ENCODE data around the gene HAUS5.
A peak's percentile ranks its signal among the peaks of the same experiment; 100 is the strongest.
"Not testable (repeated sequence)": the region's sequence is repeated elsewhere in the genome, so short reads cannot be mapped to it uniquely, and the experiment has no call there.

Gene HAUS5

DNA sequence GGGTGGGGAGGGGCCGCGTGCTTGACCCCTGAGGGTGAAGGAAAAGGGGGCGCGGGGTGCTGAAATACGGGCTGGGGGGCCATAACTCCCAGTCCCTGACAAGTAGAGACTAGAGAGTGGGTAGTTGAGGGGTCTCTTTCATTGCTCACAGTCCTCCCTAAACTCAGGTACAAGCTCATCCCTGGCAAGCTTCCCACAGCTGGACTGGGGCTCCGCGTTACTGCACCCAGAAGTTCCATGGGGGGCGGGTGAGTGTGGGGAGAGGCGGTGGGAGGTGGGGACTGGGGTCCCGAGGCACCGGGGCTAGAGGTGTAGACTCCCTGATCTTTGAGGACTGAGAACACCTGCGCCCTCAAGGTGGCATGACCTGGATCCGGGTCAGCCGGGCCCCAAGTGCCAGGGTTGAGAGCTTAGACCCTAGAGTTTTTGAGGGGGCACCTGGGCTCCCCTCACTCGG is 30.3 kb downstream of the HAUS5 start:
- no peak for DNase-seq (ENCODE audit: low read depth)

DNA sequence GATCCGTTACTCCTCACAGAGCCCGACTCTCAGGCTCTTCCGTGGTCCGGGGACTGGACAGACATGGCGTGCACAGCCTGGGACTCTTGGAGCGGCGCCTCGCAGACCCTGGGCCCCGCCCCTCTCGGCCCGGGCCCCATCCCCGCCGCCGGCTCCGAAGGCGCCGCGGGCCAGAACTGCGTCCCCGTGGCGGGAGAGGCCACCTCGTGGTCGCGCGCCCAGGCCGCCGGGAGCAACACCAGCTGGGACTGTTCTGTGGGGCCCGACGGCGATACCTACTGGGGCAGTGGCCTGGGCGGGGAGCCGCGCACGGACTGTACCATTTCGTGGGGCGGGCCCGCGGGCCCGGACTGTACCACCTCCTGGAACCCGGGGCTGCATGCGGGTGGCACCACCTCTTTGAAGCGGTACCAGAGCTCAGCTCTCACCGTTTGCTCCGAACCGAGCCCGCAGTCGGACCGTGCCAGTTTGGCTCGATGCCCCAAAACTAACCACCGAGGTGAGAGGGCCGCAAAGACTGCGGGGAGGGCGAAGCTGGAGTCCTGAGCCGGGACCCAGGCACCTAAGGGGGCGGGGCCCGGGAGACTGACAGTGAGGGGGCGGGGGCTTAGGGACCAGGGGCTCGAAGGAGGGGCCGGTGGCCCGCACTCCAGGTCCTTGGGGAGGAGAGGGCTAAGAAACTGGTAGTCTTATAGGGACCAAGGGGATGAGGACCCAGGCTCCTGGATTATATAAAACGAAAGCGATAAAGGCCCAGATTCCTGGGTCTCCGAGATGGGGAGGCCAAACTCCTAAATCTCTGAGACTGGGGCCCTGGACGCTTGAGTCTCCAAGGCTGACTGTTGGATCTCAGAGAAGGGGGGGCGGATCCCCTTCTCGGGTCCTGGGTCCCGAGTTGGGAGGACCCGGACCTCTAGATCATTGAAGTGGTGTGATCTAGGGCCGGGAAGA is 31.0 kb downstream of the HAUS5 start:
- no peak for DNase-seq (ENCODE audit: low read depth)

GRCh38 chr19:35644206-35644986 is 31.9 kb downstream of the HAUS5 start:
- DNase-seq (ENCODE audit: low read depth) = peak; percentile 46

DNA sequence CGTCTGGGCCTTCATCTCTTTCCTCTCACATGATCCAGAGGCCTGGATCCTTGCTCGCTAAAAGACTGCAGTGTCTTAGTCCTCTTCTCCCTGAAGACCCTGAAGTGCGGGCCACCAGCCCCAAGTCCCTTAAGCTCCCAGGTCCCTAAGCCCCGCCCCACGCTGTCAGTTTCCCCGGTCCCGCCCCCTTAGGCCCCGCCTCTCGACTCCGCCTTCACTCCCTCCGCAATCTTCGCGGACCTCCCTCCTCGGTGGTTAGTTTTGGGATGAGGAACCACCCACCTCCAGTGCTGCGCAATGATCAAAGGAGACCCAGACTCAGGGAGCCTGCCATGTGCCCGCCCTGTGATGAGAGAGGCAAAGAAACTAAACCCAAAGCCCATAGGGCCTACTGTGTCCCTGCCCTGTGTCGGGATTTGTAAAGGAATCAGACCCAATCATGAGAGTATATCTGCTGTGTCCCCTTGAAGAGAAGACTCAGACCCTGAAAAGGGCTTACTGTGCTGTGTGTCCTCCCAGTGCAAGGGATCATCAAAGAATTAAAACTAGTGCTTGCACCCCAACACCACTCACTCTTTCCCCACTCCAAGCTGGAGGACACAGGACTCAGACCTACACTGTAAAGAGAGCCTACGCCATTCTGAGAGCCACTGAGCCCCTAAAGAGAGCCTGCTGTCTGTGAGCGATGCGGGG is 32.6 kb downstream of the HAUS5 start:
- DNase-seq (ENCODE audit: low read depth) = no peak

DNA sequence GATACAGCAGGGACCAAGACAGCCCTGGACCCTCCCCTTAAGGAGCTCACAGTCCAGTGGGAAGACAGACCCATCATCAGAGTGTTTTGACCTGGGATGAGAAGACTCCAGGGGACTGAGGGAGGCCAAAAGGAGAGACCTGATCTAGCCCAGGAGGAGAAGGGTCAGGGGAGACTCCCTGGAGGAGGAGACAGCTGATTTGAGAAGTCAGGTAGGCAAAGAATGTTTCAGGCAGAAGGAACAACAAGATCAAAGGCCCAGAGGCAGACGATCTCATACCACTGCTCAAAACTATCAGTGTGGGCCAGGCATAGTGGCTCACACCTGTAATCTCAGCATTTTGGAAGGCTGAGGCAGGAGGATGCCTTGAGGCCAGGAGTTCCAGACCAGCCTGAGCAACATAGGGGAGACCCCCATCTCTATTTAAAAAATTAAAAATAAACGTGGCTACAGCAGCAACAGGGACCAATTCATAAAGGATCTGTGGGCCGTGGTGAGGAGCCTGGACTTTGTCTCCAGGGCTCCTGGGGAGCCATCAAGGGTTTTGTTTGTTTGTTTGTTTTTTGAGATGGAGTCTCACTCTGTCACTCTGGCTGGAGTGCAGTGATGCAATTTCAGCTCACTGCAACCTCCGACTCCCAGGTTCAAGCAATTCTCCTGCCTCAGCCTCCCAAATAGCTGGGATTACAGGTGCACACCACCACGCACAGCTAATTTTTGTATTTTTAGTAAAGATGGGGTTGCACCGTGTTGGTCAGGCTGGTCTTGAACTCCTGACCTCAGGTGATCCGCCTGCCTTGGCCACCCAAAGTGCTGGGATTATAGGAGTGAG is 33.4 kb downstream of the HAUS5 start:
- DNase-seq (ENCODE audit: low read depth) = no peak

- DNase-seq (ENCODE audit: low read depth) = peak; percentile 93
Observed at GRCh38 chr19:35648017-35648961, 35.8 kb downstream of the HAUS5 start, which contains the start of gene COX6B1. TSS of gene COX6B1 (plus strand) at chr19:35648323. CDS start at chr19:35651244, 2,921 bp downstream.

- no peak for DNase-seq (ENCODE audit: low read depth)
Observed at GRCh38 chr19:35650581-35650980, 38.0 kb downstream of the HAUS5 start.

DNA sequence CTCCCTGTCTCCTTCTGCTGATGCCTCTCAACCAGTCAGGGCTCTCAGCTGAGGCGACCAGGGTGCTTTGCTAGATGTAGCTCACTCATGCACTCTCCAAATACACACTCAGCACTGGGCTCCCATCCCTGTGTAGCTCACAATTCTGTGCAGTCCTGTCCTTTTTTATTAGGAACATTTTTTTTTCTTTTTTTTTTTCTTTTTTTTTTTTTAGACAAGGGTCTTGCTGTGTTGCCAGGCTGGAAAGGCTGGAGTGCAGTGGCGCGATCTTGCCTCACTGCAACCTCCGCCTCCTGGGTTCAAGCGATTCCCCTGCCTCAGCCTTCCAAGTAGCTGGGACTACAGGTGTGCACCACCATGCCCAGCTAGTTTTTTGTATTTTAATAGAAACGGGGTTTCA is 42.3 kb downstream of the HAUS5 start:
- DNase-seq (ENCODE audit: low read depth) = not testable (repeated sequence)

DNA sequence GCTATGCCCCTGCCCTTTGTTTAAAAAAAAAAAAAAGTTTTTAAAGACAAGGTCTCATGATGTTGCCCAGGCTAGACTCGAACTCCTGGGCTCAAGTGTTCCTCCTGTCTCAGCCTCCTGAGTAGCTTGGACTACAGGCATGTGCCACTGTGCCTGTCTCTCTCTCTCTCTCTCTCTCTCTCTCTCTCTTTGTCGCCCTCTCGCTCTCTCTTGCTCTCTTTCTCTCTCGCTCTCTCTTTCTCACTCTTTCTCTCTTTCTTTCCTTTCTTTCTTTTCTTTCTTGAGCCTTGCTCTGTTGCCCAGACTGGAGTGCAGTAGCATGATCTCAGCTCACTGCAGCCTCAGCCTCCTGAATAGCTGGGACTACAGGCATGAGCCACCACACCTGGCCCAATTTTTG is 43.1 kb downstream of the HAUS5 start:
- no peak for DNase-seq (ENCODE audit: low read depth)

- DNase-seq (ENCODE audit: low read depth) = no peak
Observed at GRCh38 chr19:35656700-35657099, 44.2 kb downstream of the HAUS5 start.

- no peak for DNase-seq (ENCODE audit: low read depth)
Observed at GRCh38 chr19:35657904-35658700, 45.6 kb downstream of the HAUS5 start.

DNA sequence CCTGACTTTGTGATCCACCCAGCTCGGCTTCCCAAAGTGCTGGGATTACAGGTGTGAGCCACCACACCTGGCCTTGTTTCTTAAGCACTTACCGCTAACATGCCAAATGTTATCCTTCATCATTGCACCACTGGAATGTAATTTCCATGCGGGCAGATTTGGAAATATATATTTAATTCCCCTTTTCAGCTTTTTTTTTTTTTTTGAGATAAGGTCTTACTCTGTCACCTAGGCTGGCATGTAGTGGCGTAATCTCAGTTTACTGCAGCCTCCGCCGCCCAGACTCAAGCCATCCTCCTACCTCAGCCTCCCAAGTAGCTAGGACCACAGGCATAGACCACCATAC is 49.4 kb downstream of the HAUS5 start:
- DNase-seq (ENCODE audit: low read depth) = no peak

DNA sequence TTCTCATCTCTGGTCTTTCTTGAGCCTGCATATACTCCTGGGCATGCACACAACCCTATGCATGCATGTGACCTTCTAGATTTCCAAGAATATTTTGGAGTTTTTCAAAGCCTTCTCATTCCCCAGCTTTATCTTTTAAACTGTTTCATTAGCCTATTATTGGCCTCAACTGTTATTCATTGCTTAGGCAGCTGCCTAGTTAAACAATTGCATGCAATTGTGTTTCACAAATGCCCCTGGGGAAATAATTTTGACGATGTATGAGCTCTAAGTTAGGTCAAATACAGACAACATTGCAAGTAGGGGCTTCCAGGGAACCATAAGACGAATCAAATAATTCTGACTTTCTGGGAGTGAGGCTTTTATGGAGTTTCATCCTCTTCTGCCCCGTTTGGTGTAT is 51.4 kb downstream of the HAUS5 start:
- DNase-seq (ENCODE audit: low read depth) = no peak

- DNase-seq (ENCODE audit: low read depth) = no peak
Observed at GRCh38 chr19:35665157-35665556, 52.6 kb downstream of the HAUS5 start.

GRCh38 chr19:35665604-35666003 is 53.1 kb downstream of the HAUS5 start:
- no peak for DNase-seq (ENCODE audit: low read depth)

DNA sequence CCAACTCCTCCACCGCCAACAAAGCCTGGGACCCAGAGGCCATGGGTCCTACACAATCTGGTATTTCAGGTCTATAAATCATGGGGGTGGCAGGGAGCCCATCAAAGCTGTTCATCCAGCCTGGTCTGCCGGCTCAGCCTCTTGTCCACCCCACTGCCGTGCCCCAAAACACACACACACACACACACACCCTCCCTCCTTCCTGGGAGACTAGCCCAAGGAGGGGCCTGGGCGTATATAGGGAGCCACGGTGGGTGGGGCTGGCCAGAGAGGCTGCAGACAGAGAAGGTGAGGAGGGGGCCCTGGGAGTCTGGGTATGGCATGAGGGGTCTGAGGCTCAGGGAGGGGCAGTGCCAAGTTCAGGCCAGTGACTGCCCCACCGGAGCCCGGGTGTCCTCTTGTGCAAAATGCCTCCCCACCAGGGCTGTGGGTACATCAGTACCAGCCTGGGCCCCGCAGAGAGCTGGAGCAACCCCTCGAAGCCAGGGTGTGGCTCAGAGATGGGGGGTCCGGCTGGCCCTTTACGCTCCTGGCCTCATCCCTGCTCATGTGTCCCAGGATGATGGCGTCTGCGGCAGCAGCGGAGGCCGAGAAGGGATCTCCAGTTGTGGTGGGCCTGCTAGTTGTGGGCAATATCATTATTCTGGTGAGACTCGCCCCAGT is 53.8 kb downstream of the HAUS5 start, which contains the start of gene UPK1A:
Gene UPK1A (plus strand): TSS at position 267 of the 663 bp plus-strand sequence. CDS start 296 bp downstream, at position 563.
- DNase-seq (ENCODE audit: low read depth) = no peak

DNA sequence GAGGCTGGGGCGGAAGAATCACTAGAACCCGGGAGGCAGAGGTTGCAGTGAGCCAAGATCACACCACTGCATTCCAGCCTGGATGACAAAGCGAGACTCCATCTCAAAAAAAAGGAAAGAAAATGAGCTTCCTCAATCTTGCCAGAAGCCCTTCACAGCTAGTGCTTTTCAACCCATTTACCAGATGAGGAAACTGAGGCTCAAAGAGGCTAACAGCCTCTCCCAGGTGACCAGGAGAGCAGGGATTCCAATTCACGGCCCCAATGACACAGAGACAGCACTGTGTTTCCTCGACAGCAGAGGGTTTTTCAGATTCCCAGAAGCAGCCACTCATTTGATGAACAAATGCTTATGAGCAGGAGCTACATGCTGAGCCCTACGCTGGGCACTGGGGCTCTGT is 57.0 kb downstream of the HAUS5 start:
- DNase-seq (ENCODE audit: low read depth) = no peak

DNA sequence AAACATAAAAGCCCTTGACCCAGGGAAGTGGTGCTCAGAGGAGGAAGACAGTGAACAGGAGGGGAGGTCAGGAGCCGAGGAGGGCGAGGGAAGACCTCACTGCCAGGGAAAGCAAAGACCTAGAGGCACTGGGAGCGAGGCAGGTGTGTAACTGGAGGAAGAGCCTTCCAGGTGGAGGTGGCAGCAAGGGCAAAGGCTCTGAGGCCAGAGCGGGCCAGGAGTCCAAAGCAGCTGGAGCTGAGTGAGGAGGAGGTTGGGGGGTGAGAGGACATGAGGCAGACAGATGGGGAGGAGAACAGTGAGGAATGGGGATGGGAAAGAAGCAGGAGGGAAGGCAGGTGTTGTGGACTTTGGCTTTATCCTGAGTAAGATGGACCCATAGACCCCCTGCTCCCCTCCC is 57.4 kb downstream of the HAUS5 start:
- DNase-seq (ENCODE audit: low read depth) = no peak

DNA sequence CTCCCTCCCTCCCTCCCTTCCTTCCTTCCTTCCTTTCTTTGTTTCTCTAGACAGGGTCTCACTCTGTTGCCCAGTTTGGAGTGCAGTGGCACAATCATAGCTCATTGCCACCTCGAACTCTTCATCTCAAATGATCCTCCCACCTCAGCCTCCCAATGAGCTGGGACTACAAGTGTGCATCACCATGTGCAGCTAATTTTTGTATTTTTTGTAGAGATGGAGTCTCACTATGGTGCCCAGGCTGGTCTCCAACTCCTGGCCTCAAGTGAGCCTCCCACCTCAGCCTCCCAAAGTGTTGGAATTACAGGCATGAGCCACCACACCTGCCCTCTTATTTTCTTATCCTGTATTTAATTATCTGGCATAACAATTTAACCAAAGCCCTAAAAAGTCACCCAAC is 58.2 kb downstream of the HAUS5 start:
- no peak for DNase-seq (ENCODE audit: low read depth)

Data from GM04503 (cell line).